K562 (cell line): ENCODE results near the gene NEURL2. TPM values are rescaled to one million over a fixed set of nuclear protein-coding genes. Genes with fewer than 3 reads are reported as not detected.

Experiments
- HLTF ChIP-seq: fragments of 450-650 bp; IDR thresholded peaks from 2 replicates; pipeline ENCODE4 v1.6.1; 2016
- ILK ChIP-seq: fragments of 450-650 bp; IDR thresholded peaks from 2 replicates; pipeline ENCODE4 v1.6.1; 2016; ENCODE audit warnings: missing genetic modification characterization, low read depth, mild to moderate bottlenecking, missing compliant biosample characterization, moderate library complexity, borderline replicate concordance
- MCM5 ChIP-seq: fragments of 450-650 bp; IDR thresholded peaks from 2 replicates; pipeline ENCODE4 v1.6.1; 2016; ENCODE audit warnings: low read depth
- MIER1 ChIP-seq: fragments of 450-650 bp; IDR thresholded peaks from 2 replicates; pipeline ENCODE4 v1.6.1; 2016; ENCODE audit warnings: antibody characterized with exemption, mild to moderate bottlenecking, low read depth
- MYC ChIP-seq, 2 experiments: fragments of 250-450 bp in 1 of 2; sonication (Bioruptor Pico) in 1 of 2; IDR thresholded peaks; 2 replicates each; pipeline versions ENCODE4 v1.5.1 to v1.6.1; 2012 to 2021; ENCODE audit warnings: low read depth in 2 of 2, borderline replicate concordance in 1 of 2, improper control_type of control experiment in 1 of 2, low read length in 1 of 2, mild to moderate bottlenecking in 1 of 2, moderate library complexity in 1 of 2
- NFRKB ChIP-seq: fragments of 450-650 bp; IDR thresholded peaks from 2 replicates; pipeline ENCODE4 v1.6.1; 2016; ENCODE audit warnings: low read depth
- NFYB ChIP-seq: IDR thresholded peaks from 2 replicates; pipeline ENCODE4 v1.6.1; 2011; ENCODE audit warnings: mild to moderate bottlenecking, moderate library complexity; ENCODE audit not compliant: insufficient read length; ENCODE audit errors: extremely low read depth
- PHTF2 ChIP-seq: fragments of 250-450 bp; sonication (Bioruptor Pico); IDR thresholded peaks from 2 replicates; pipeline ENCODE4 v1.5.0; 2021; ENCODE audit warnings: mild to moderate bottlenecking
- POLR2B ChIP-seq: fragments of 450-650 bp; IDR thresholded peaks from 2 replicates; pipeline ENCODE4 v1.6.1; 2018; ENCODE audit warnings: low read depth; ENCODE audit not compliant: partially characterized antibody
- POLR3A ChIP-seq: IDR thresholded peaks from 2 replicates; pipeline ENCODE4 v1.6.1; 2011; ENCODE audit warnings: borderline replicate concordance, mild to moderate bottlenecking, moderate library complexity; ENCODE audit not compliant: insufficient read length, insufficient read depth; ENCODE audit errors: extremely low read depth
- SIN3B ChIP-seq: fragments of 450-650 bp; IDR thresholded peaks from 2 replicates; pipeline ENCODE4 v1.6.1; 2017; ENCODE audit warnings: low read depth, mild to moderate bottlenecking, moderate library complexity
- SMARCB1 ChIP-seq: IDR thresholded peaks from 2 replicates; pipeline ENCODE4 v1.6.1; 2011; ENCODE audit warnings: improper control_type of control experiment, low read depth; ENCODE audit not compliant: insufficient read length
- ZNF124 ChIP-seq: sonication (generic); formaldehyde crosslinking; IDR thresholded peaks from 2 replicates; pipeline ENCODE4 v1.8.1; 2022; ENCODE audit warnings: missing genetic modification reagents
- ZNF133 ChIP-seq: fragments of 250-450 bp; sonication (Bioruptor Pico); IDR thresholded peaks from 2 replicates; pipeline ENCODE4 v1.4.0; 2020; ENCODE audit warnings: mild to moderate bottlenecking
- ZNF217 ChIP-seq: sonication (generic); formaldehyde crosslinking; IDR thresholded peaks from 2 replicates; pipeline ENCODE4 v1.8.0; 2022; ENCODE audit warnings: mild to moderate bottlenecking, missing genetic modification reagents
- polyA plus RNA-seq, 8 experiments: library from polyadenylated mRNA; depleted of rRNA in 4 of 8; stranded (reverse) in 5 of 8; unstranded in 3 of 8; fragments of >200 nt; fragmentation: Nextera tagmentation in 2 of 8; fragmentation: Illumina TruSeq in 1 of 8; extraction: Ambion mirVana in 2 of 8; extraction: Trizol in 1 of 8; gene quantifications; 2 replicates each; pipeline versions ENCODE4 v1.2.1 to v1.2.3, GENCODE V29; 2011 to 2014; ENCODE audit warnings: inconsistent platforms in 1 of 8, missing spikeins in 1 of 8
- total RNA-seq, 7 experiments: library from RNA; depleted of rRNA in 6 of 7; stranded (reverse); fragments of >200 nt in 6 of 7; fragmentation: Illumina TruSeq in 2 of 7; extraction: Trizol in 2 of 7; gene quantifications; 2 replicates each; pipeline versions ENCODE4 v1.2.1 to v1.2.3, GENCODE V29; 2011 to 2021; ENCODE audit warnings: low replicate concordance in 1 of 7
- TF ChIP-seq, protein P1 (sequence below): fragments of 150-350 bp; conservative IDR thresholded peaks from 2 replicates; pipeline ENCODE4 v1.6.1; 2014; ENCODE audit warnings: low read length
- TF ChIP-seq, protein P2 (sequence below): fragments of 250-450 bp; sonication (Bioruptor Pico); IDR thresholded peaks from 2 replicates; pipeline ENCODE4 v1.4.0; 2020; ENCODE audit warnings: mild to moderate bottlenecking, moderate library complexity
- TF ChIP-seq, protein P3 (sequence below): fragments of 450-650 bp; conservative IDR thresholded peaks from 2 replicates; pipeline ENCODE4 v1.6.1; 2016; ENCODE audit warnings: missing genetic modification characterization, low read depth, mild to moderate bottlenecking, control low read depth, missing compliant biosample characterization
- TF ChIP-seq, protein P4 (sequence below), 2 experiments: fragments of 450-650 bp; IDR thresholded peaks; 2 replicates each; pipeline ENCODE4 v1.6.1; 2016
- TF ChIP-seq, protein P5 (sequence below): fragments of 250-450 bp; sonication (Bioruptor Pico); IDR thresholded peaks from 2 replicates; pipeline ENCODE4 v1.8.0; 2022; ENCODE audit warnings: moderate library complexity, mild to moderate bottlenecking, inconsistent platforms

Gene NEURL2
- total and polyA plus RNA-seq, 9 of the 15 experiments (the other 6 are each of a cell fraction or from before 2014, with no cell fraction given), result 0.22 to 1.9 (median 0.50) TPM; not detected in 1

DNA sequence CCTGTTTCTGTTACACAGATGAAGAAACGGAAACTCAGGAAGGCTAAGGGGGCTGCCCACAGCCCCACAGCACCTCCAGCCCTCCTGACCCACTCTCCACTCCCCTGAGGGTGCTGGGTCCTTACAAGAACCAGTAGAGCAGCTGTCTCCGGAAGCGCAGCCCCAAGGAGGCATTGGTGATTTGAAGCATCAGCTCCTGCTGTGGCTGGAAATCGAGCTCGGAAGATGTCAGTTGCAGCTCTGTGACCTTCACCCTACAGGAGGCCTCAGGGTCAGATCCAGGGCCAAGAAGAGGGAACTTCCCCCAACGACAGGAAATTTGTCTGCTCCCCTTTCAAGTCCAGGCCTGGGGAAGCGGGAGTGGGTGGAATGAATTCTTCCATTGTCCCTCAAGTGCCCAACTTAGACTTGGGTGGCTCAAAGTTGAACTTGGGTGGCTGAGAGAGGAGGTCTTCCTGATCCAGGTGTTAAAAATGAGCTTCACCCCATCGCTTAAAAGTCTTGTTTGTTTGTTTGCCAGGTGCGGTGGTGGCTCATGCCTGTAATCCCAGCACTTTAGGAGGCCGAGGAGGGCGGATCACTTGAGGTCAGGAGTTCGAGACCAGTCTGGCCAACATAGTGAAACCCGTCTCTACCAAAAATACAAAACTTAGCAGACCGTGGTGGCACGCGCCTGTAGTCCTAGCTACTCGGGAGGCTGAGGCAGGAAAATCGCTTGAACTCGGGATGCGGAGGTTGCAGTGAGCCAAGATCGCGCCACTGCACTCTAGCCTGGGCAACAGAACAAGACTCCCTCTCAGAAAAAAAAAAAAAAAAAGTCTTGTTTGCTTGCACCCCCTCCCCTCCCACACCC is 19.0 kb upstream of the NEURL2 start (continued):
- TF ChIP-seq, protein P1, sequence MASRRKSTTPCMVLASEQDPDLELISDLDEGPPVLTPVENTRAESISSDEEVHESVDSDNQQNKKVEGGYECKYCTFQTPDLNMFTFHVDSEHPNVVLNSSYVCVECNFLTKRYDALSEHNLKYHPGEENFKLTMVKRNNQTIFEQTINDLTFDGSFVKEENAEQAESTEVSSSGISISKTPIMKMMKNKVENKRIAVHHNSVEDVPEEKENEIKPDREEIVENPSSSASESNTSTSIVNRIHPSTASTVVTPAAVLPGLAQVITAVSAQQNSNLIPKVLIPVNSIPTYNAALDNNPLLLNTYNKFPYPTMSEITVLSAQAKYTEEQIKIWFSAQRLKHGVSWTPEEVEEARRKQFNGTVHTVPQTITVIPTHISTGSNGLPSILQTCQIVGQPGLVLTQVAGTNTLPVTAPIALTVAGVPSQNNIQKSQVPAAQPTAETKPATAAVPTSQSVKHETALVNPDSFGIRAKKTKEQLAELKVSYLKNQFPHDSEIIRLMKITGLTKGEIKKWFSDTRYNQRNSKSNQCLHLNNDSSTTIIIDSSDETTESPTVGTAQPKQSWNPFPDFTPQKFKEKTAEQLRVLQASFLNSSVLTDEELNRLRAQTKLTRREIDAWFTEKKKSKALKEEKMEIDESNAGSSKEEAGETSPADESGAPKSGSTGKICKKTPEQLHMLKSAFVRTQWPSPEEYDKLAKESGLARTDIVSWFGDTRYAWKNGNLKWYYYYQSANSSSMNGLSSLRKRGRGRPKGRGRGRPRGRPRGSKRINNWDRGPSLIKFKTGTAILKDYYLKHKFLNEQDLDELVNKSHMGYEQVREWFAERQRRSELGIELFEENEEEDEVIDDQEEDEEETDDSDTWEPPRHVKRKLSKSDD, result no peak
- TF ChIP-seq, protein P2, sequence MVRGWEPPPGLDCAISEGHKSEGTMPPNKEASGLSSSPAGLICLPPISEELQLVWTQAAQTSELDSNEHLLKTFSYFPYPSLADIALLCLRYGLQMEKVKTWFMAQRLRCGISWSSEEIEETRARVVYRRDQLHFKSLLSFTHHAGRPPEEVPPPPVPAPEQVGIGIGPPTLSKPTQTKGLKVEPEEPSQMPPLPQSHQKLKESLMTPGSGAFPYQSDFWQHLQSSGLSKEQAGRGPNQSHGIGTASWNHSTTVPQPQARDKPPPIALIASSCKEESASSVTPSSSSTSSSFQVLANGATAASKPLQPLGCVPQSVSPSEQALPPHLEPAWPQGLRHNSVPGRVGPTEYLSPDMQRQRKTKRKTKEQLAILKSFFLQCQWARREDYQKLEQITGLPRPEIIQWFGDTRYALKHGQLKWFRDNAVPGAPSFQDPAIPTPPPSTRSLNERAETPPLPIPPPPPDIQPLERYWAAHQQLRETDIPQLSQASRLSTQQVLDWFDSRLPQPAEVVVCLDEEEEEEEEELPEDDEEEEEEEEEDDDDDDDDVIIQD, result no peak
- TF ChIP-seq ZNF124 (CRISPR knock-in tag) (no peak), POLR3A (no peak), ILK (no peak), SMARCB1 (no peak), SIN3B (no peak), ZNF217 (CRISPR knock-in tag) (no peak), PHTF2 (CRISPR knock-in tag) (no peak), HLTF (0 out of 2 replicates have a peak, but pooled peaks have one; percentile 21), POLR2B (no peak), MCM5 (no peak), ZNF133 (CRISPR knock-in tag) (no peak), NFYB (no peak), MIER1 (0 out of 2 replicates have a peak, but pooled peaks have one; percentile 73), MYC (IDR thresholded peaks at IDR 0.05; ENCODE audit: low read depth, low read length) (no peak), MYC (CRISPR knock-in tag; IDR thresholded peaks at IDR 0.05; ENCODE audit: borderline replicate concordance, low read depth) (no peak), NFRKB (peak; percentile 67; the same call in 1 of the 2 replicates)
- TF ChIP-seq, protein P3, sequence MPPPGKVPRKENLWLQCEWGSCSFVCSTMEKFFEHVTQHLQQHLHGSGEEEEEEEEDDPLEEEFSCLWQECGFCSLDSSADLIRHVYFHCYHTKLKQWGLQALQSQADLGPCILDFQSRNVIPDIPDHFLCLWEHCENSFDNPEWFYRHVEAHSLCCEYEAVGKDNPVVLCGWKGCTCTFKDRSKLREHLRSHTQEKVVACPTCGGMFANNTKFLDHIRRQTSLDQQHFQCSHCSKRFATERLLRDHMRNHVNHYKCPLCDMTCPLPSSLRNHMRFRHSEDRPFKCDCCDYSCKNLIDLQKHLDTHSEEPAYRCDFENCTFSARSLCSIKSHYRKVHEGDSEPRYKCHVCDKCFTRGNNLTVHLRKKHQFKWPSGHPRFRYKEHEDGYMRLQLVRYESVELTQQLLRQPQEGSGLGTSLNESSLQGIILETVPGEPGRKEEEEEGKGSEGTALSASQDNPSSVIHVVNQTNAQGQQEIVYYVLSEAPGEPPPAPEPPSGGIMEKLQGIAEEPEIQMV (tag), result no peak
- TF ChIP-seq, protein P4, sequence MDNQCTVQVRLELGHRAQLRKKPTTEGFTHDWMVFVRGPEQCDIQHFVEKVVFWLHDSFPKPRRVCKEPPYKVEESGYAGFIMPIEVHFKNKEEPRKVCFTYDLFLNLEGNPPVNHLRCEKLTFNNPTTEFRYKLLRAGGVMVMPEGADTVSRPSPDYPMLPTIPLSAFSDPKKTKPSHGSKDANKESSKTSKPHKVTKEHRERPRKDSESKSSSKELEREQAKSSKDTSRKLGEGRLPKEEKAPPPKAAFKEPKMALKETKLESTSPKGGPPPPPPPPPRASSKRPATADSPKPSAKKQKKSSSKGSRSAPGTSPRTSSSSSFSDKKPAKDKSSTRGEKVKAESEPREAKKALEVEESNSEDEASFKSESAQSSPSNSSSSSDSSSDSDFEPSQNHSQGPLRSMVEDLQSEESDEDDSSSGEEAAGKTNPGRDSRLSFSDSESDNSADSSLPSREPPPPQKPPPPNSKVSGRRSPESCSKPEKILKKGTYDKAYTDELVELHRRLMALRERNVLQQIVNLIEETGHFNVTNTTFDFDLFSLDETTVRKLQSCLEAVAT (IDR thresholded peaks at IDR 0.05), result peak in 1 of 2 experiments; percentile 83; a peak in 2 of 4 replicates
- TF ChIP-seq, protein P5, sequence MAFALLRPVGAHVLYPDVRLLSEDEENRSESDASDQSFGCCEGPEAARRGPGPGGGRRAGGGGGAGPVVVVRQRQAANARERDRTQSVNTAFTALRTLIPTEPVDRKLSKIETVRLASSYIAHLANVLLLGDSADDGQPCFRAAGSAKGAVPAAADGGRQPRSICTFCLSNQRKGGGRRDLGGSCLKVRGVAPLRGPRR (CRISPR knock-in tag), result no peak
